HCT116 (cell line): ENCODE results near the gene GRIN2A. TPM values are rescaled to one million over a fixed set of nuclear protein-coding genes. Genes with fewer than 3 reads are reported as not detected.

ENCODE experiments used
- ATAC-seq: fragments of 200-7000 bp; cut with Tn5 transposase; 2 replicates; pipeline ENCODE4 v1.9.1; 2020; ENCODE audit warnings: mild to moderate bottlenecking, moderate library complexity
- BruUV-seq: library from RNA; stranded (reverse); fragments of 400-500 nt; replicated peaks from 2 replicates; lab custom pipeline; 2021; lab: Mats Ljungman, UMichigan
- CTCF ChIA-PET: fragments of 300-600 bp; sonication (Branson Sonifier 250); formaldehyde crosslinking; loops from one replicate; lab custom pipeline; 2021; ENCODE audit warnings: antibody characterized with exemption; lab: Charles Lee
- POLR2A ChIA-PET: fragments of 300-600, 350-600 bp; sonication (Branson Sonifier 250); formaldehyde crosslinking; loops from one replicate; lab custom pipeline; 2021; ENCODE audit warnings: antibody characterized with exemption; lab: Charles Lee
- RAD21 ChIA-PET, 2 experiments: fragments of 300-600 bp; sonication (Branson Sonifier 250); formaldehyde crosslinking; loops; one replicate each; lab custom pipeline; 2023; ENCODE audit warnings: low total read pairs in 2 of 2; ENCODE audit not compliant: uncharacterized antibody in 2 of 2, unreplicated experiment in 2 of 2, low non-redundant PET in 1 of 2; lab: Charles Lee
- DNase-seq: peaks from one replicate; pipeline ENCODE4 v3.0.0-alpha.2; 2010; ENCODE audit warnings: low read depth, low spot score
- H2AFZ ChIP-seq: fragments of 200-600 bp; shearing (Covaris generic), sonication (generic); 2 replicates; pipeline ENCODE4 v1.6.1; 2017; ENCODE audit warnings: low read depth, mixed run types, mixed read lengths, antibody characterized with exemption, low read length; ENCODE audit not compliant: poor library complexity, severe bottlenecking
- H3K27ac ChIP-seq: 2 replicates; pipeline ENCODE4 v1.5.1; 2012; ENCODE audit warnings: low read depth, low read length
- H3K27me3 ChIP-seq: fragments of 200-600 bp; sonication (generic); 2 replicates; pipeline ENCODE4 v1.6.1; 2016; ENCODE audit warnings: mixed run types, low read length, mixed read lengths; ENCODE audit not compliant: insufficient read depth
- H3K36me3 ChIP-seq, 2 experiments: fragments of 200-500 bp in 1 of 2; fragments of 200-600 bp in 1 of 2; sonication (Bioruptor generic) in 1 of 2; sonication (generic) in 1 of 2; 2 replicates each; pipeline versions ENCODE4 v1.5.1 to v1.6.1; 2014 to 2016; ENCODE audit warnings: low read length in 2 of 2, inconsistent platforms in 1 of 2, mixed read lengths in 1 of 2, mixed run types in 1 of 2; ENCODE audit not compliant: insufficient read depth in 2 of 2, control insufficient read depth in 1 of 2
- H3K4me1 ChIP-seq, 2 experiments: fragments of 200-600 bp in 1 of 2; sonication (generic) in 1 of 2; 2 replicates each; pipeline versions ENCODE4 v1.5.1 to v1.6.1; 2012 to 2017; ENCODE audit warnings: low read length in 2 of 2, inconsistent platforms in 1 of 2, mild to moderate bottlenecking in 1 of 2, mixed read lengths in 1 of 2, mixed run types in 1 of 2, moderate library complexity in 1 of 2; ENCODE audit not compliant: insufficient read depth in 2 of 2, control insufficient read depth in 1 of 2
- H3K4me2 ChIP-seq: fragments of 200-600 bp; sonication (generic); 2 replicates; pipeline ENCODE4 v1.6.1; 2017; ENCODE audit warnings: mixed run types, low read length, mixed read lengths
- H3K4me3 ChIP-seq, 2 experiments: fragments of 200-600 bp in 1 of 2; sonication (generic) in 1 of 2; replicated peaks in 1 of 2; 2 replicates each; pipeline ENCODE4 v1.5.1; 2011 to 2016; ENCODE audit warnings: low read length in 2 of 2, control low read depth in 1 of 2, low read depth in 1 of 2, mild to moderate bottlenecking in 1 of 2, mixed read lengths in 1 of 2, mixed run types in 1 of 2
- H3K79me2 ChIP-seq: fragments of 200-600 bp; sonication (generic); 2 replicates; pipeline ENCODE4 v1.6.1; 2017; ENCODE audit warnings: mild to moderate bottlenecking, mixed run types, low read length, moderate library complexity, mixed read lengths; ENCODE audit not compliant: insufficient read depth
- H3K9ac ChIP-seq: fragments of 200-600 bp; sonication (generic); 2 replicates; pipeline ENCODE4 v1.6.1; 2016; ENCODE audit warnings: low read length, mixed read lengths
- H3K9me2 ChIP-seq: fragments of 200-600 bp; sonication (generic), shearing (Covaris generic); 2 replicates; pipeline ENCODE4 v1.6.1; 2017; ENCODE audit warnings: mixed run types, mild to moderate bottlenecking, moderate library complexity; ENCODE audit not compliant: insufficient read depth
- H3K9me3 ChIP-seq, 2 experiments: fragments of 200-500 bp in 1 of 2; fragments of 200-600 bp in 1 of 2; sonication (Bioruptor generic) in 1 of 2; sonication (generic) in 1 of 2; 2 replicates each; pipeline ENCODE4 v1.6.1; 2014 to 2017; ENCODE audit warnings: low read length in 2 of 2, mixed read lengths in 2 of 2, inconsistent platforms in 1 of 2, low read depth in 1 of 2, mild to moderate bottlenecking in 1 of 2, mixed run types in 1 of 2, moderate library complexity in 1 of 2; ENCODE audit not compliant: control insufficient read depth in 1 of 2, insufficient read depth in 1 of 2
- H4K20me1 ChIP-seq: fragments of 200-600 bp; sonication (generic), shearing (Covaris generic); 2 replicates; pipeline ENCODE4 v1.6.1; 2017; ENCODE audit warnings: mixed run types, mild to moderate bottlenecking, moderate library complexity; ENCODE audit not compliant: insufficient read depth
- CEBPB ChIP-seq: IDR thresholded peaks from 2 replicates; pipeline ENCODE4 v1.6.1; 2012; ENCODE audit warnings: low read depth
- EGR1 ChIP-seq: IDR thresholded peaks from 2 replicates; pipeline ENCODE4 v1.6.1; 2012; ENCODE audit warnings: low read depth
- ELF1 ChIP-seq: IDR thresholded peaks from 2 replicates; pipeline ENCODE4 v1.6.1; 2012; ENCODE audit warnings: low read depth, borderline replicate concordance
- EZH2phosphoT487 ChIP-seq: fragments of 200-600 bp; IDR thresholded peaks from 2 replicates; pipeline ENCODE4 v1.6.1; 2018; ENCODE audit warnings: antibody characterized with exemption, borderline replicate concordance
- FOSL1 ChIP-seq: IDR thresholded peaks from 2 replicates; pipeline ENCODE4 v1.6.1; 2012; ENCODE audit warnings: low read depth
- POLR2AphosphoS5 ChIP-seq: IDR thresholded peaks from 2 replicates; pipeline ENCODE4 v1.6.1; 2011; ENCODE audit warnings: mild to moderate bottlenecking, low read depth, low read length, moderate library complexity
- RAD21 ChIP-seq: IDR thresholded peaks from 2 replicates; pipeline ENCODE4 v1.6.1; 2012; ENCODE audit warnings: low read depth, mild to moderate bottlenecking
- SRF ChIP-seq: IDR thresholded peaks from 2 replicates; pipeline ENCODE4 v1.6.1; 2012; ENCODE audit warnings: low read depth
- YY1 ChIP-seq: IDR thresholded peaks from 2 replicates; pipeline ENCODE4 v1.6.1; 2011; ENCODE audit warnings: low read length, low read depth, moderate library complexity, mild to moderate bottlenecking; ENCODE audit not compliant: insufficient replicate concordance; ENCODE audit errors: extremely low read depth
- ZFX ChIP-seq: fragments of 450-650 bp; IDR thresholded peaks from 2 replicates; pipeline ENCODE4 v1.6.1; 2017
- ZNF274 ChIP-seq: fragments of 200-500 bp; sonication (Bioruptor generic); IDR thresholded peaks from 2 replicates; pipeline ENCODE4 v1.6.1; 2014; ENCODE audit warnings: mild to moderate bottlenecking, low read depth, low read length, inconsistent platforms
- intact Hi-C: fragments of 100-400 bp; cut with micrococcal nuclease; formaldehyde crosslinking; loops from 2 replicates; pipeline ENCODE4 v1.10.0; 2022
- total RNA-seq: library from RNA; stranded (reverse); gene quantifications from one replicate; pipeline ENCODE4 v1.2.1, GENCODE V29; 2021; ENCODE audit not compliant: unreplicated experiment
- TF ChIP-seq, protein P1 (sequence below): IDR thresholded peaks from 2 replicates; pipeline ENCODE4 v1.6.1; 2011; ENCODE audit warnings: mild to moderate bottlenecking, low read length, moderate library complexity; ENCODE audit not compliant: insufficient replicate concordance; ENCODE audit errors: extremely low read depth
- TF ChIP-seq, protein P2 (sequence below): IDR thresholded peaks from 2 replicates; pipeline ENCODE4 v1.6.1; 2012
- TF ChIP-seq, protein P3 (sequence below), 3 experiments: fragments of 200-600 bp in 1 of 3; sonication (generic) in 1 of 3; IDR thresholded peaks in 2 of 3; conservative IDR thresholded peaks in 1 of 3; 2 replicates each; pipeline ENCODE4 v1.5.1; 2012 to 2017; ENCODE audit warnings: low read depth in 2 of 3, low read length in 2 of 3, antibody characterized with exemption in 1 of 3, borderline replicate concordance in 1 of 3, control low read depth in 1 of 3, mild to moderate bottlenecking in 1 of 3, mixed read lengths in 1 of 3, mixed run types in 1 of 3, moderate library complexity in 1 of 3; ENCODE audit not compliant: insufficient read depth in 1 of 3
- TF ChIP-seq, protein P4 (sequence below): IDR thresholded peaks from 2 replicates; pipeline ENCODE4 v1.6.1; 2012

The GRIN2A gene
- total RNA-seq, 1 experiment from 2014 or later = 0.02 TPM

DNA sequence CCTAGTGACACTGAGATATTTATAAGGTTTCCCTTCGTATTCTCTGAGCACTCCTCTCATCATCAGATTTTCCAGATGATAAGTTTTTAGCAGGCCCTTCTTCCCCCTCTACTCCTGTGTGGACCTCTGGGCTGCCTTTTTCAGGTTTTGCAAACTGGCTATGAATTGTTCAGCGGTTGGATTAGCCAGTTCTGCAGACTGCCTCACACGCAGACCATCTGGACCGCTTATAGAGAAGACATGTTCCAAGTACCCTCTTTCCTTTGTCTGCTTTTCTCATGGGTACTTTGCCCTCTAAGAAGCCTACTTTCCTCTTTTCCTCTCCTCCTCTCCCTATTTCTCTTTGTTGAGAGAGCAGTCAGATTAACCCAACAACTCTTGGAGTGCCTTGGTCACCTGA is 111.6 kb downstream of the GRIN2A start:
- H3K36me3 ChIP-seq = no peaks in the 10 kb centered on the region
- no peaks in the 10 kb centered on the region for H3K4me1 ChIP-seq
- H3K9me2 ChIP-seq = no peaks in the 10 kb centered on the region
- H3K4me2 ChIP-seq = no peak overlapping the region
- TF ChIP-seq CEBPB = no peak
- no peak for TF ChIP-seq ELF1
- TF ChIP-seq ZNF274 = no peak
- TF ChIP-seq, protein P1, sequence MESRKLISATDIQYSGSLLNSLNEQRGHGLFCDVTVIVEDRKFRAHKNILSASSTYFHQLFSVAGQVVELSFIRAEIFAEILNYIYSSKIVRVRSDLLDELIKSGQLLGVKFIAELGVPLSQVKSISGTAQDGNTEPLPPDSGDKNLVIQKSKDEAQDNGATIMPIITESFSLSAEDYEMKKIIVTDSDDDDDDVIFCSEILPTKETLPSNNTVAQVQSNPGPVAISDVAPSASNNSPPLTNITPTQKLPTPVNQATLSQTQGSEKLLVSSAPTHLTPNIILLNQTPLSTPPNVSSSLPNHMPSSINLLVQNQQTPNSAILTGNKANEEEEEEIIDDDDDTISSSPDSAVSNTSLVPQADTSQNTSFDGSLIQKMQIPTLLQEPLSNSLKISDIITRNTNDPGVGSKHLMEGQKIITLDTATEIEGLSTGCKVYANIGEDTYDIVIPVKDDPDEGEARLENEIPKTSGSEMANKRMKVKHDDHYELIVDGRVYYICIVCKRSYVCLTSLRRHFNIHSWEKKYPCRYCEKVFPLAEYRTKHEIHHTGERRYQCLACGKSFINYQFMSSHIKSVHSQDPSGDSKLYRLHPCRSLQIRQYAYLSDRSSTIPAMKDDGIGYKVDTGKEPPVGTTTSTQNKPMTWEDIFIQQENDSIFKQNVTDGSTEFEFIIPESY = no peak
- TF ChIP-seq, protein P2, sequence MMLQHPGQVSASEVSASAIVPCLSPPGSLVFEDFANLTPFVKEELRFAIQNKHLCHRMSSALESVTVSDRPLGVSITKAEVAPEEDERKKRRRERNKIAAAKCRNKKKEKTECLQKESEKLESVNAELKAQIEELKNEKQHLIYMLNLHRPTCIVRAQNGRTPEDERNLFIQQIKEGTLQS = no peak
- ChIA-PET POLR2A (no interaction called here), CTCF (no interaction called here), RAD21 (no interaction called here)
- intact Hi-C loops = no loop called here
- no peak overlapping the region for H3K4me3 ChIP-seq
- no peak overlapping the region for H3K9ac ChIP-seq
- H4K20me1 ChIP-seq = no peaks in the 10 kb centered on the region
- H3K79me2 ChIP-seq = no peaks in the 10 kb centered on the region
- DNase-seq (no peak), ATAC-seq (no peak)
- H2AFZ ChIP-seq = no peak overlapping the region
- H3K27ac ChIP-seq = no peak overlapping the region
- no peaks in the 10 kb centered on the region for H3K9me3 ChIP-seq
- BruUV-seq = no TSS peak
- H3K27me3 ChIP-seq = peaks cover 33% of the 10 kb centered on the region

DNA sequence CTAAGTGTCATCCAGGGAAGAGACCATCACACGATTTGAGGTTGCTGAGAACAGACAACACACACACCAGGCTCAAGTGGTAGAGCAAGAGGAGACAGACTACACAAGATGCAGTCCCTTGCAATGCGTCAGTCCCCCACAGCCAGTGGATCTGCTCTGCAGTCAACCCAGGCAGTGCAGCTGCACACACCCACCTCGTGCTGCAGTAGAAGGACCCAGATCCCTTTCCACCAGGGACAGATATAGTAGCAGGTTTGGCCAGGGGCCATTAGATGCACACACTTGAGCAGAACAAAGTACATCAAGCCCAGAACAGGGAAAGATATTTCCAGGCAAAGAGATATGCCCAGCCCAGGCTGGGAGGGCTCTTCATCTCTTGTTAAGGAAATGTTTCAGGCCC is 112.9 kb downstream of the GRIN2A start:
- Histone ChIP-seq H4K20me1 (no peaks in the 10 kb centered on the region), H3K27me3 (peaks cover 39% of the 10 kb centered on the region), H3K27ac (no peak overlapping the region), H3K4me1 (no peaks in the 10 kb centered on the region), H2AFZ (no peak overlapping the region), H3K4me3 (no peak overlapping the region), H3K36me3 (no peaks in the 10 kb centered on the region), H3K9me3 (no peaks in the 10 kb centered on the region), H3K9ac (no peak overlapping the region), H3K9me2 (no peaks in the 10 kb centered on the region), H3K79me2 (no peaks in the 10 kb centered on the region), H3K4me2 (no peak overlapping the region)
- DNase-seq (no peak), ATAC-seq (no peak)
- POLR2A ChIA-PET = no interaction called here
- BruUV-seq = no TSS peak
- RAD21 ChIA-PET = no interaction called here
- CTCF ChIA-PET = no interaction called here
- intact Hi-C loops = no loop called here
- TF ChIP-seq, protein P3, sequence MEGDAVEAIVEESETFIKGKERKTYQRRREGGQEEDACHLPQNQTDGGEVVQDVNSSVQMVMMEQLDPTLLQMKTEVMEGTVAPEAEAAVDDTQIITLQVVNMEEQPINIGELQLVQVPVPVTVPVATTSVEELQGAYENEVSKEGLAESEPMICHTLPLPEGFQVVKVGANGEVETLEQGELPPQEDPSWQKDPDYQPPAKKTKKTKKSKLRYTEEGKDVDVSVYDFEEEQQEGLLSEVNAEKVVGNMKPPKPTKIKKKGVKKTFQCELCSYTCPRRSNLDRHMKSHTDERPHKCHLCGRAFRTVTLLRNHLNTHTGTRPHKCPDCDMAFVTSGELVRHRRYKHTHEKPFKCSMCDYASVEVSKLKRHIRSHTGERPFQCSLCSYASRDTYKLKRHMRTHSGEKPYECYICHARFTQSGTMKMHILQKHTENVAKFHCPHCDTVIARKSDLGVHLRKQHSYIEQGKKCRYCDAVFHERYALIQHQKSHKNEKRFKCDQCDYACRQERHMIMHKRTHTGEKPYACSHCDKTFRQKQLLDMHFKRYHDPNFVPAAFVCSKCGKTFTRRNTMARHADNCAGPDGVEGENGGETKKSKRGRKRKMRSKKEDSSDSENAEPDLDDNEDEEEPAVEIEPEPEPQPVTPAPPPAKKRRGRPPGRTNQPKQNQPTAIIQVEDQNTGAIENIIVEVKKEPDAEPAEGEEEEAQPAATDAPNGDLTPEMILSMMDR (IDR thresholded peaks at IDR 0.05 in 2 of 3, conservative IDR thresholded peaks at IDR 0.05 in 1 of 3; ENCODE audit: borderline replicate concordance in 1 of 3, insufficient read depth in 1 of 3, low read depth in 2 of 3, low read length in 2 of 3) = no peak
- TF ChIP-seq ZFX (no peak), SRF (no peak), EZH2phosphoT487 (no peak), POLR2AphosphoS5 (no peak), YY1 (no peak), EGR1 (no peak), RAD21 (no peak), FOSL1 (no peak)
- TF ChIP-seq, protein P4, sequence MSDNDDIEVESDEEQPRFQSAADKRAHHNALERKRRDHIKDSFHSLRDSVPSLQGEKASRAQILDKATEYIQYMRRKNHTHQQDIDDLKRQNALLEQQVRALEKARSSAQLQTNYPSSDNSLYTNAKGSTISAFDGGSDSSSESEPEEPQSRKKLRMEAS = no peak
- TF ChIP-seq, protein P1 = no peak
